GM23338 (cell line): ENCODE data around the gene JAM2. TPM values are rescaled to one million over a fixed set of nuclear protein-coding genes. Genes with fewer than 3 reads are reported as not detected.

ENCODE experiments used
- ATAC-seq: fragments of 200-7000 bp; cut with Tn5 transposase; 3 replicates; pipeline ENCODE4 v1.9.1; 2020
- DNase-seq: peaks from one replicate; pipeline ENCODE4 v3.0.0-alpha.2; 2015; ENCODE audit warnings: low spot score
- H2AFZ ChIP-seq: fragments of 200-600 bp; sonication (generic); 2 replicates; pipeline ENCODE4 v1.8.0; 2016; ENCODE audit warnings: antibody characterized with exemption, mild to moderate bottlenecking, moderate library complexity
- H3F3A ChIP-seq: fragments of 200-600 bp; sonication (generic); replicated peaks from 2 replicates; pipeline ENCODE4 v1.8.0; 2017; ENCODE audit warnings: antibody characterized with exemption, mixed run types, low read depth
- H3K27ac ChIP-seq: fragments of 200-600 bp; sonication (generic); 2 replicates; pipeline ENCODE4 v1.6.1; 2016; ENCODE audit warnings: low read depth
- H3K27me3 ChIP-seq: fragments of 200-600 bp; sonication (generic); 2 replicates; pipeline ENCODE4 v1.8.0; 2016; ENCODE audit warnings: mild to moderate bottlenecking, mixed run types, moderate library complexity; ENCODE audit not compliant: insufficient read depth
- H3K36me3 ChIP-seq: fragments of 200-600 bp; sonication (generic); 2 replicates; pipeline ENCODE4 v1.8.0; 2016; ENCODE audit warnings: mild to moderate bottlenecking; ENCODE audit not compliant: insufficient read depth
- H3K4me1 ChIP-seq: fragments of 200-600 bp; sonication (generic); 2 replicates; pipeline ENCODE4 v1.8.0; 2016; ENCODE audit warnings: mild to moderate bottlenecking, moderate library complexity; ENCODE audit not compliant: insufficient read depth
- H3K4me2 ChIP-seq: fragments of 200-600 bp; sonication (generic); 2 replicates; pipeline ENCODE4 v1.7.1; 2017; ENCODE audit warnings: mixed run types
- H3K4me3 ChIP-seq: fragments of 200-600 bp; sonication (generic); 2 replicates; pipeline ENCODE4 v1.6.1; 2016; ENCODE audit warnings: mixed run types
- H3K79me2 ChIP-seq: fragments of 200-600 bp; sonication (generic); replicated peaks from 2 replicates; pipeline ENCODE4 v1.8.0; 2017; ENCODE audit warnings: mild to moderate bottlenecking; ENCODE audit not compliant: insufficient read depth
- H3K9me2 ChIP-seq: fragments of 200-600 bp; sonication (generic); 2 replicates; pipeline ENCODE4 v1.8.0; 2017; ENCODE audit not compliant: insufficient read depth
- H4K20me1 ChIP-seq: fragments of 200-600 bp; sonication (generic); replicated peaks from 2 replicates; pipeline ENCODE4 v1.8.0; 2017; ENCODE audit warnings: mild to moderate bottlenecking; ENCODE audit not compliant: insufficient read depth
- H3K27ac Mint-ChIP-seq: 2 replicates; pipeline ENCODE4 v1.8.0; 2020; ENCODE audit warnings: inconsistent platforms, mild to moderate bottlenecking, moderate library complexity, mixed read lengths
- H3K27me3 Mint-ChIP-seq: 3 replicates; pipeline ENCODE4 v1.8.0; 2022; ENCODE audit warnings: low read depth, mild to moderate bottlenecking, moderate library complexity, mixed read lengths, inconsistent platforms; ENCODE audit not compliant: insufficient read depth, poor library complexity
- H3K36me3 Mint-ChIP-seq: 3 replicates; pipeline ENCODE4 v1.8.0; 2021; ENCODE audit warnings: low read depth, mild to moderate bottlenecking, inconsistent platforms, moderate library complexity, mixed read lengths
- H3K4me1 Mint-ChIP-seq: 3 replicates; pipeline ENCODE4 v1.8.0; 2020; ENCODE audit warnings: mild to moderate bottlenecking, inconsistent platforms, mixed read lengths
- H3K4me3 Mint-ChIP-seq: 3 replicates; pipeline ENCODE4 v1.8.0; 2021; ENCODE audit warnings: moderate library complexity, mild to moderate bottlenecking, inconsistent platforms, mixed read lengths
- H3K9me3 Mint-ChIP-seq: 3 replicates; pipeline ENCODE4 v1.8.0; 2020; ENCODE audit warnings: moderate library complexity, mild to moderate bottlenecking, inconsistent platforms, mixed read lengths
- CREB1 ChIP-seq: fragments of 250-450 bp; sonication (Bioruptor Pico); IDR thresholded peaks from 2 replicates; pipeline ENCODE4 v1.5.0; 2020; ENCODE audit warnings: low read depth, mild to moderate bottlenecking, moderate library complexity
- ETS1 ChIP-seq: IDR thresholded peaks from 2 replicates; pipeline ENCODE4 v1.6.1; 2016; ENCODE audit warnings: antibody characterized with exemption
- EZH2 ChIP-seq: fragments of 200-600 bp; sonication (generic); IDR thresholded peaks from one replicate; pipeline ENCODE4 v1.8.0; 2017; ENCODE audit warnings: antibody characterized with exemption, mild to moderate bottlenecking, low read depth; ENCODE audit not compliant: unreplicated experiment
- EZH2phosphoT487 ChIP-seq: fragments of 200-600 bp; sonication (generic); IDR thresholded peaks from one replicate; pipeline ENCODE4 v1.8.1; 2018; ENCODE audit warnings: antibody characterized with exemption; ENCODE audit not compliant: unreplicated experiment
- JUNB ChIP-seq: IDR thresholded peaks from one replicate; pipeline ENCODE4 v1.6.1; 2016; ENCODE audit warnings: antibody characterized with exemption; ENCODE audit not compliant: unreplicated experiment
- NANOG ChIP-seq: IDR thresholded peaks from 2 replicates; pipeline ENCODE4 v1.6.1; 2016; ENCODE audit warnings: antibody characterized with exemption, borderline replicate concordance
- POLR2AphosphoS5 ChIP-seq: IDR thresholded peaks from 2 replicates; pipeline ENCODE4 v1.6.1; 2016; ENCODE audit warnings: antibody characterized with exemption, low read depth
- REST ChIP-seq: IDR thresholded peaks from one replicate; pipeline ENCODE4 v1.6.1; 2018; ENCODE audit warnings: antibody characterized with exemption; ENCODE audit not compliant: unreplicated experiment
- STAT1 ChIP-seq: IDR thresholded peaks from one replicate; pipeline ENCODE4 v1.6.1; 2016; ENCODE audit warnings: antibody characterized with exemption; ENCODE audit not compliant: unreplicated experiment
- ZNF114 ChIP-seq: fragments of 250-450 bp; sonication (Bioruptor Pico); IDR thresholded peaks from 2 replicates; pipeline ENCODE4 v1.5.0; 2020; ENCODE audit warnings: mild to moderate bottlenecking, moderate library complexity
- ZNF331 ChIP-seq: fragments of 250-450 bp; sonication (Bioruptor Pico); IDR thresholded peaks from 2 replicates; pipeline ENCODE4 v1.5.0; 2020; ENCODE audit warnings: low read depth, mild to moderate bottlenecking, moderate library complexity
- polyA plus RNA-seq: library from polyadenylated mRNA; unstranded; fragments of >200 nt; fragmentation: Nextera tagmentation; extraction: Ambion mirVana; gene quantifications from 2 replicates; pipeline ENCODE4 v1.2.1, GENCODE V29; 2016
- total RNA-seq: library from RNA; depleted of rRNA; stranded (reverse); fragments of >200 nt; shearing (Covaris generic); gene quantifications from 2 replicates; pipeline ENCODE4 v1.2.3, GENCODE V29; 2014

JAM2 gene
- total and polyA plus RNA-seq, 2 experiments from 2014 or later: 4.9 to 14.6 TPM

- Mint-ChIP-seq H3K9me3 (no peaks in the 10 kb centered on the region; the same call in 2 of the 3 replicates), H3K4me1 (peaks cover 16% of the 10 kb centered on the region), H3K36me3 (peaks cover 2% of the 10 kb centered on the region; the same call in 2 of the 3 replicates), H3K4me3 (peak within 1 kb of the TSS; percentile 98), H3K27ac (peak within 1 kb of the TSS; percentile 100), H3K27me3 (peaks cover 11% of the 10 kb centered on the region)
- TF ChIP-seq CREB1 (peak; percentile 79), ETS1 (peak; percentile 85), STAT1 (no peak), ZNF331 (no peak), NANOG (no peak)
- H3K9me2 ChIP-seq: no peaks in the 10 kb centered on the region
- peaks cover 6% of the 10 kb centered on the region; the same call in 1 of the 2 replicates for H4K20me1 ChIP-seq
- ATAC-seq (peak; percentile 95), DNase-seq (peak; percentile 99)
- H3K4me1 ChIP-seq: peaks cover 10% of the 10 kb centered on the region; the same call in 1 of the 2 replicates
- H3K4me2 ChIP-seq: peak within 1 kb of the TSS; percentile 96
- no peaks in the 10 kb centered on the region for H3K36me3 ChIP-seq
- peak within 1 kb of the TSS; percentile 94; the same call in 1 of the 2 replicates for H2AFZ ChIP-seq
- no peaks in the 10 kb centered on the region for H3K27me3 ChIP-seq
- no peaks in the 10 kb centered on the region for H3F3A ChIP-seq
- peak within 1 kb of the TSS; percentile 100 for H3K27ac ChIP-seq
- H3K4me3 ChIP-seq: peak within 1 kb of the TSS; percentile 97
- H3K79me2 ChIP-seq: peaks cover 87% of the 10 kb centered on the region
Measured at GRCh38 chr21:25734904-25735645, 96.0 kb downstream of the JAM2 start, which contains the start of the genes ATP5PF and GABPA. ATP5PF (minus strand) TSS chr21:25734904; CDS start chr21:25729794, 5,110 bp downstream. GABPA (plus strand) TSS chr21:25734972; CDS start chr21:25741599, 6,627 bp downstream.

GRCh38 chr21:25735646-25736597 is 96.9 kb downstream of the JAM2 start:
- no peaks in the 10 kb centered on the region; the same call in 2 of the 3 replicates for H3K9me3 Mint-ChIP-seq
- H3K27ac Mint-ChIP-seq: peak overlapping the region; percentile 97
- DNase-seq (peak; percentile 81), ATAC-seq (peak; percentile 43)
- Histone ChIP-seq H2AFZ (peak overlapping the region; percentile 83; the same call in 1 of the 2 replicates), H3K27me3 (no peaks in the 10 kb centered on the region), H3K27ac (peak overlapping the region; percentile 100), H3K4me1 (peaks cover 10% of the 10 kb centered on the region; the same call in 1 of the 2 replicates), H3K4me3 (peak overlapping the region; percentile 97), H3K4me2 (peak overlapping the region; percentile 79), H3F3A (no peaks in the 10 kb centered on the region), H3K36me3 (no peaks in the 10 kb centered on the region), H4K20me1 (peaks cover 6% of the 10 kb centered on the region; the same call in 1 of the 2 replicates), H3K79me2 (peaks cover 87% of the 10 kb centered on the region), H3K9me2 (no peaks in the 10 kb centered on the region)
- H3K27me3 Mint-ChIP-seq: peaks cover 11% of the 10 kb centered on the region
- peaks cover 16% of the 10 kb centered on the region for H3K4me1 Mint-ChIP-seq
- peak overlapping the region; percentile 98 for H3K4me3 Mint-ChIP-seq
- H3K36me3 Mint-ChIP-seq: no peaks in the 10 kb centered on the region; the same call in 2 of the 3 replicates
- no peak for TF ChIP-seq EZH2phosphoT487
- no peak; the same call in 1 of the 2 replicates for TF ChIP-seq POLR2AphosphoS5
- no peak for TF ChIP-seq ZNF114
- no peak for TF ChIP-seq CREB1
- TF ChIP-seq STAT1: no peak
- TF ChIP-seq ZNF331: no peak
- TF ChIP-seq JUNB: no peak
- no peak for TF ChIP-seq REST
- TF ChIP-seq EZH2: no peak
- TF ChIP-seq NANOG: no peak
